MV-4-11 (cell line): Measurements from ENCODE around the gene TYW1B.
"Not testable (repeated sequence)": the region's sequence is repeated elsewhere in the genome, so short reads cannot be mapped to it uniquely, and the experiment has no call there.

Source experiments
- DNase-seq: peaks from one replicate; lab custom pipeline; 2025; lab: John Stamatoyannopoulos, UW

TYW1B gene

GRCh38 chr7:72816370-72817157, 11.4 kb downstream of the TYW1B start:
- not testable (repeated sequence) for DNase-seq

- peak; percentile 64 for DNase-seq
Measured at GRCh38 chr7:72810437-72810836, 17.6 kb downstream of the TYW1B start.

- DNase-seq = not testable (repeated sequence)
Measured at GRCh38 chr7:72808511-72808910, 19.5 kb downstream of the TYW1B start.

- DNase-seq = peak; percentile 58
Measured at GRCh38 chr7:72806851-72807250, 21.1 kb downstream of the TYW1B start.

- peak; percentile 99 for DNase-seq
Measured at GRCh38 chr7:72805526-72806494, 22.2 kb downstream of the TYW1B start.

- DNase-seq = not testable (repeated sequence)
Measured at GRCh38 chr7:72803778-72804177, 24.2 kb downstream of the TYW1B start.

GRCh38 chr7:72801564-72801963, 26.4 kb downstream of the TYW1B start:
- DNase-seq = not testable (repeated sequence)

- DNase-seq = not testable (repeated sequence)
Measured at GRCh38 chr7:72795401-72795800, 32.6 kb downstream of the TYW1B start.

- DNase-seq = no peak
Measured at GRCh38 chr7:72793791-72794190, 34.2 kb downstream of the TYW1B start.

GRCh38 chr7:72790698-72791060, 37.3 kb downstream of the TYW1B start:
- DNase-seq = not testable (repeated sequence)

GRCh38 chr7:72790048-72790697, 37.8 kb downstream of the TYW1B start:
- DNase-seq = not testable (repeated sequence)

GRCh38 chr7:72785166-72785955, 42.6 kb downstream of the TYW1B start:
- DNase-seq = no peak

GRCh38 chr7:72783601-72784370, 44.2 kb downstream of the TYW1B start:
- not testable (repeated sequence) for DNase-seq

- no peak for DNase-seq
Measured at GRCh38 chr7:72781631-72782030, 46.4 kb downstream of the TYW1B start.

- DNase-seq = no peak
Measured at GRCh38 chr7:72781161-72781560, 46.8 kb downstream of the TYW1B start.

GRCh38 chr7:72780289-72780894, 47.6 kb downstream of the TYW1B start:
- DNase-seq = not testable (repeated sequence)

- not testable (repeated sequence) for DNase-seq
Measured at GRCh38 chr7:72777167-72777566, 50.8 kb downstream of the TYW1B start.

- DNase-seq = not testable (repeated sequence)
Measured at GRCh38 chr7:72772627-72773026, 55.4 kb downstream of the TYW1B start.

- not testable (repeated sequence) for DNase-seq
Measured at GRCh38 chr7:72766994-72767393, 61.0 kb downstream of the TYW1B start.

GRCh38 chr7:72760602-72761001, 67.4 kb downstream of the TYW1B start:
- no peak for DNase-seq
